IMR-90 (cell line): ENCODE measurements around the gene PAXX. TPM values are rescaled to one million over a fixed set of nuclear protein-coding genes. Genes with fewer than 3 reads are reported as not detected.

Experiments used
- ATAC-seq: fragments of 200-7000 bp; cut with Tn5 transposase; 2 replicates; pipeline ENCODE4 v1.9.1; 2020; ENCODE audit warnings: low read depth, mild to moderate bottlenecking, moderate library complexity
- BruUV-seq: library from RNA; stranded (reverse); fragments of 400-500 nt; replicated peaks from 2 replicates; lab custom pipeline; 2021; lab: Mats Ljungman, UMichigan
- CTCF ChIA-PET: fragments of 300-600 bp; formaldehyde crosslinking; extraction: SDS; loops from one replicate; lab custom pipeline; 2021; ENCODE audit warnings: antibody characterized with exemption; lab: Yijun Ruan, JAX
- POLR2A ChIA-PET: fragments of 300-600 bp; sonication (Branson Sonifier 250); formaldehyde crosslinking; loops from one replicate; lab custom pipeline; 2022; ENCODE audit warnings: antibody characterized with exemption; ENCODE audit not compliant: unreplicated experiment; lab: Charles Lee
- DNase-seq: peaks from one replicate; pipeline ENCODE4 v3.0.0; 2013
- H2AFZ ChIP-seq: replicated peaks from 2 replicates; pipeline ENCODE3; 2013; ENCODE audit warnings: low read length, mild to moderate bottlenecking; ENCODE audit not compliant: poor library complexity
- H2AK5ac ChIP-seq: 2 replicates; pipeline ENCODE4 v1.6.1; 2013; ENCODE audit warnings: low read depth, low read length, inconsistent platforms
- H2AK9ac ChIP-seq: replicated peaks from 2 replicates; pipeline ENCODE3; 2013; ENCODE audit warnings: mild to moderate bottlenecking, low read depth, low read length, moderate library complexity; ENCODE audit not compliant: poor library complexity
- H2BK120ac ChIP-seq: 2 replicates; pipeline ENCODE4 v1.6.1; 2013; ENCODE audit warnings: low read depth, low read length, inconsistent platforms
- H2BK15ac ChIP-seq: 3 replicates; pipeline ENCODE4 v1.6.1; 2013; ENCODE audit warnings: low read depth, low read length, inconsistent platforms
- H2BK20ac ChIP-seq: 2 replicates; pipeline ENCODE4 v1.6.1; 2013; ENCODE audit warnings: low read depth, mild to moderate bottlenecking, inconsistent platforms, low read length, moderate library complexity
- H2BK5ac ChIP-seq: 2 replicates; pipeline ENCODE4 v1.6.1; 2013; ENCODE audit warnings: mild to moderate bottlenecking, low read depth, low read length, inconsistent platforms; ENCODE audit not compliant: poor library complexity, severe bottlenecking
- H3K14ac ChIP-seq: replicated peaks from 2 replicates; pipeline ENCODE4 v1.6.1; 2013; ENCODE audit warnings: low read depth, low read length, inconsistent platforms
- H3K18ac ChIP-seq: 2 replicates; pipeline ENCODE4 v1.6.1; 2013; ENCODE audit warnings: low read depth, low read length, control low read depth
- H3K23ac ChIP-seq: 2 replicates; pipeline ENCODE4 v1.6.1; 2013; ENCODE audit warnings: low read depth, low read length, inconsistent platforms
- H3K27ac ChIP-seq: 2 replicates; pipeline ENCODE4 v1.5.1; 2013; ENCODE audit warnings: mild to moderate bottlenecking, control low read depth, low read length; ENCODE audit not compliant: insufficient read depth
- H3K27me3 ChIP-seq: 2 replicates; pipeline ENCODE4 v1.6.1; 2013; ENCODE audit warnings: low read length; ENCODE audit not compliant: control insufficient read depth, insufficient read depth
- H3K36me3 ChIP-seq: 2 replicates; pipeline ENCODE4 v1.6.1; 2013; ENCODE audit warnings: low read length, mixed read lengths; ENCODE audit not compliant: control insufficient read depth, insufficient read depth
- H3K4ac ChIP-seq: 2 replicates; pipeline ENCODE4 v1.6.1; 2013; ENCODE audit warnings: low read depth, low read length, inconsistent platforms
- H3K4me1 ChIP-seq: 2 replicates; pipeline ENCODE4 v1.6.1; 2013; ENCODE audit warnings: low read length, mixed read lengths; ENCODE audit not compliant: control insufficient read depth, insufficient read depth
- H3K4me2 ChIP-seq: 2 replicates; pipeline ENCODE4 v1.6.1; 2013; ENCODE audit warnings: low read depth, mild to moderate bottlenecking, control low read depth, low read length, moderate library complexity
- H3K4me3 ChIP-seq: 2 replicates; pipeline ENCODE4 v1.5.1; 2013; ENCODE audit warnings: low read depth, mild to moderate bottlenecking, control low read depth, low read length, moderate library complexity; ENCODE audit not compliant: insufficient read depth
- H3K56ac ChIP-seq: 2 replicates; pipeline ENCODE4 v1.6.1; 2013; ENCODE audit warnings: low read length, inconsistent platforms; ENCODE audit not compliant: insufficient read depth; ENCODE audit errors: extremely low read depth
- H3K79me1 ChIP-seq, 2 experiments: 2 replicates each; pipeline ENCODE4 v1.6.1; 2013; ENCODE audit warnings: low read length in 2 of 2, inconsistent platforms in 1 of 2, low read depth in 1 of 2
- H3K9ac ChIP-seq: 2 replicates; pipeline ENCODE4 v1.6.1; 2013; ENCODE audit warnings: low read depth, low read length, control low read depth
- H3K9me1 ChIP-seq: 2 replicates; pipeline ENCODE4 v1.6.1; 2013; ENCODE audit warnings: low read length, inconsistent platforms; ENCODE audit not compliant: insufficient read depth
- H3K9me3 ChIP-seq: 2 replicates; pipeline ENCODE4 v1.6.1; 2013; ENCODE audit warnings: low read length; ENCODE audit not compliant: control insufficient read depth, insufficient read depth
- H4K20me1 ChIP-seq: 2 replicates; pipeline ENCODE4 v1.6.1; 2013; ENCODE audit warnings: low read length, inconsistent platforms; ENCODE audit not compliant: insufficient read depth
- H4K5ac ChIP-seq: 2 replicates; pipeline ENCODE4 v1.6.1; 2013; ENCODE audit warnings: mild to moderate bottlenecking, low read depth, low read length, control low read depth
- H4K8ac ChIP-seq, 2 experiments: 2 replicates each; pipeline ENCODE4 v1.6.1; 2013; ENCODE audit warnings: low read depth in 2 of 2, low read length in 2 of 2, control low read depth in 1 of 2, inconsistent platforms in 1 of 2
- H4K91ac ChIP-seq: 2 replicates; pipeline ENCODE4 v1.6.1; 2013; ENCODE audit warnings: low read depth, low read length, inconsistent platforms; ENCODE audit not compliant: insufficient read depth
- BHLHE40 ChIP-seq: fragments of 150-350 bp; IDR thresholded peaks from 2 replicates; pipeline ENCODE4 v1.6.1; 2016; ENCODE audit warnings: mild to moderate bottlenecking, low read depth, low read length
- MAFK ChIP-seq: IDR thresholded peaks from 2 replicates; pipeline ENCODE4 v1.6.1; 2012; ENCODE audit warnings: low read depth, low read length, improper control_type of control experiment
- MXI1 ChIP-seq: IDR thresholded peaks from 2 replicates; pipeline ENCODE4 v1.6.1; 2012; ENCODE audit warnings: low read depth, mild to moderate bottlenecking, low read length, moderate library complexity, borderline replicate concordance
- NFE2L2 ChIP-seq: fragments of 150-350 bp; IDR thresholded peaks from 2 replicates; pipeline ENCODE4 v1.6.1; 2016; ENCODE audit warnings: low read depth, mild to moderate bottlenecking, low read length
- RAD21 ChIP-seq: IDR thresholded peaks from 2 replicates; pipeline ENCODE4 v1.6.1; 2012; ENCODE audit warnings: low read length, improper control_type of control experiment
- RFX5 ChIP-seq: IDR thresholded peaks from 2 replicates; pipeline ENCODE4 v1.8.0; 2012; ENCODE audit warnings: low read depth, mild to moderate bottlenecking, low read length, moderate library complexity
- SMC3 ChIP-seq: fragments of 150-350 bp; IDR thresholded peaks from 2 replicates; pipeline ENCODE4 v1.6.1; 2016; ENCODE audit warnings: low read depth, mild to moderate bottlenecking, antibody characterized with exemption, low read length, moderate library complexity
- WGBS, 2 experiments: methylation state at CpG; one replicate each; pipeline versions ENCODE4 v1.1.5 to v1.1.7; 2013; ENCODE audit warnings: missing lambda C conversion rate in 2 of 2; ENCODE audit not compliant: insufficient read length in 1 of 2; ENCODE audit errors: extremely low coverage in 2 of 2; 5-methylcytosine and 5-hydroxymethylcytosine counted together
- dilution Hi-C: fragments of 300-500 bp; cut with HindIII; formaldehyde crosslinking; loops from one replicate; pipeline ENCODE4 v1.14.3; 2018; ENCODE audit warnings: low sequenced_read_pairs; ENCODE audit not compliant: unreplicated experiment
- in situ Hi-C: fragments of 300-500 bp; cut with MboI; formaldehyde crosslinking; loops from 3 replicates; pipeline ENCODE4 v1.14.3; 2019; ENCODE audit warnings: low sequenced_read_pairs, inconsistent platforms, mixed read lengths
- intact Hi-C: fragments of 100-400 bp; cut with micrococcal nuclease; formaldehyde crosslinking; loops from 2 replicates; pipeline ENCODE4 v1.10.0; 2022
- polyA plus RNA-seq, 3 experiments: library from polyadenylated mRNA; depleted of rRNA; stranded (reverse); fragments of >200 nt; gene quantifications; 2 replicates each; pipeline ENCODE4 v1.2.3, GENCODE V29; 2012; ENCODE audit warnings: low replicate concordance in 1 of 3
- total RNA-seq: library from RNA; depleted of rRNA; stranded (reverse); fragments of >200 nt; gene quantifications from 2 replicates; pipeline ENCODE4 v1.2.3, GENCODE V29; 2012
- TF ChIP-seq, protein P1 (sequence below): fragments of 150-350 bp; IDR thresholded peaks from 2 replicates; pipeline ENCODE4 v1.6.1; 2017; ENCODE audit warnings: mild to moderate bottlenecking, antibody characterized with exemption, low read length, low read depth
- TF ChIP-seq, protein P2 (sequence below): conservative IDR thresholded peaks from 2 replicates; pipeline ENCODE4 v1.5.1; 2012; ENCODE audit warnings: mild to moderate bottlenecking, low read depth, low read length, improper control_type of control experiment
- TF ChIP-seq, protein P3 (sequence below): fragments of 150-350 bp; IDR thresholded peaks from 2 replicates; pipeline ENCODE4 v1.6.1; 2016; ENCODE audit warnings: low read depth, mild to moderate bottlenecking, low read length, moderate library complexity, borderline replicate concordance

Gene PAXX
- total and polyA plus RNA-seq, 2 of the 4 experiments (the other 2 are of a cell fraction) = 5.7 to 24.6 TPM

DNA sequence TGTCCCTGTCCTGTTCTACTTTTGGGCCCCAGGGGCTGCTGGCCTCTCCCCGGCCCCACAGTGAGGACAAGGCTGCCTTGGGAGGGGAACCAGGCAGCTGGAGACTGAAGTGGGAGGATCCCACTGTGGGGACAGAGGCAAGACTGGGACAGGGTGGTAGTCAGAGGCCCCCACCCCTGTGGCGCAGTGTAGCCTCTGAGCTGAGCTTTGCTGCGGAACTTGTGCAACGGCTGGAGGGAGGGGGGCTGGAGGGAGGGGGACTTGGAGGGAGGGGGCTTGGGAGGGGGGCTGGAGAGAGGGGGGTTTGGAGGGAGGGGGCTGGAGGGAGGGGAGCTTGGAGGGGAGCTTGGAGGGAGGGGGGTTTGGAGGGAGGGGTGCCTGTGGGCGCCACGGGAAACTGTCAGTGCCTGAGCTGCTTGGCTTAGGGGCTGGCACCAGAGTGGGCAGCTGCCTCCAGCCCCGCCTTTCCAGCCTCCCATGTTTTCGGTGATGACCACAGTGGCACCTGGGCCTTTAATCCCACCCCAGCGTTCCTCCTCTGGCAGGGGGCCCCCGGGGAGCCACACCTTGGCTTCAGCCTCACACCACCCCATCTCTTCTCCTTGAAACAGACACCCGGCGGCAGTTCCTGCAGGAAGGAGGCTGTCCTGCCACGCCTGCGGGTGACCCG lies 42.0 kb downstream of the PAXX start (continued):
- TF ChIP-seq NFE2L2 = no peak

DNA sequence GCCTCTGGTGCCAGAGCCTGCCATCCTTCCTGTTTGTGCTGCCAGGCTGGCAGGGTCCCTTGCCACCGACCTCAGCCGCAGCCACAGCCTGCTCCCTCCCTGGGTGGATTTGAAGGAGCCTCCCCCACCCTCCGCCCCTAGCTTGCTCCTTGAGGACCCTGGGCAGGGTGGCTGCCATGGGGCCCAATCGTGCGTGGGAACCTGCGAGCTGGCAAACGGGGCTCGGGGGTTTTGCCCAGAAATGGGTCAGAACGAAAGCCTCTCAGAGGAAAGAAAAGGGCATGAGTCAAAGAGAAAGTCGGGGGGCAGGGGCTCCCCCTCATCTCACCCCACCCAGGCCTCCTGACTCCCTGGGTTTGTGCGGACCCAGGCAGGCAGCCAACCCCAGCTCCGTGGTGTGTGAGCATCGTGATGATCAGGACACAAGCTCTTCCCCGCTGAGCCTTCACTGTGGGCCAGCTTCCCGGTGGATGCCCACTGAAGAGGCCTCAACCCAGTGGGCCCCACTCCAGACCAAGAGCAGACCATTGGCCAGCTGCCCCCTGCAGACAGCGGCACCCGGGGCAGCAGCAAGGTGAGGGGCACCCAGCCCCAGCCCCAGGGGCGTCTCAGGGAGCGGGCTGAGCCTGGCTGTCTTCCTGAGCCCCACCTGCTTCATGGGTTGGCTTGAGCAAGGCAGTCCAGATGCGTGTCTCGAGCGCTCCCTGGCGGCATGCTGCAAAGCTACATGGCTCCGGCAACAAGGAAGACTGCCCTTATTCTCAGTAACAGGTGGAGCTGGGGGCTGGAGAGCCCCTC lies 42.7 kb downstream of the PAXX start:
- no peak overlapping the region for H2BK20ac ChIP-seq
- no peaks in the 10 kb centered on the region; the same call in 1 of the 2 replicates for H4K20me1 ChIP-seq
- H3K9me1 ChIP-seq = no peaks in the 10 kb centered on the region
- H3K9me3 ChIP-seq = no peaks in the 10 kb centered on the region
- H2AFZ ChIP-seq = peak overlapping the region; percentile 53
- no peaks in the 10 kb centered on the region for H3K79me1 ChIP-seq
- ChIA-PET CTCF (interaction anchor here (0.6 to 3.1 kb wide), 8 partner anchors 12 to 248 kb away, joined by 3 to 27 read pairs (median 4); partner anchors contain the start of gene NPDC1), POLR2A (no interaction called here)
- in situ Hi-C loops = loop anchor here (10.0 kb wide), 1 partner anchor 250 kb away; no protein-coding TSS in a partner anchor
- 10% methylated on average over 10 of the region's 24 CpGs; no CpG with 5 or more reads in 1 of the 2 experiments for WGBS, 2 experiments
- no peak overlapping the region for H4K5ac ChIP-seq
- H2BK120ac ChIP-seq = no peak overlapping the region
- ATAC-seq = peak; percentile 97
- H3K14ac ChIP-seq = no peak overlapping the region
- H2BK5ac ChIP-seq = no peak overlapping the region
- H3K9ac ChIP-seq = no peak overlapping the region
- no TSS peak for BruUV-seq
- H2AK9ac ChIP-seq = peak overlapping the region; percentile 91
- no peak overlapping the region for H3K18ac ChIP-seq
- H3K56ac ChIP-seq = no peak overlapping the region
- no peak overlapping the region for H3K4me2 ChIP-seq
- peaks cover 12% of the 10 kb centered on the region for H3K36me3 ChIP-seq
- peak; percentile 77 for DNase-seq
- H2BK15ac ChIP-seq = no peak overlapping the region
- no peak overlapping the region for H3K23ac ChIP-seq
- H2AK5ac ChIP-seq = no peak overlapping the region
- no peak overlapping the region for H3K4ac ChIP-seq
- no peaks in the 10 kb centered on the region for H3K4me1 ChIP-seq
- H4K91ac ChIP-seq = no peak overlapping the region
- intact Hi-C loops = loop anchor here (1.0 kb wide), 3 partner anchors 87 to 248 kb away; no protein-coding TSS in a partner anchor
- no peak overlapping the region for H4K8ac ChIP-seq
- H3K27me3 ChIP-seq = peaks cover 2% of the 10 kb centered on the region; the same call in 1 of the 2 replicates
- H3K27ac ChIP-seq = no peak overlapping the region
- dilution Hi-C loops = no loop called here
- no peak overlapping the region for H3K4me3 ChIP-seq
- TF ChIP-seq MXI1 (no peak), MAFK (no peak), SMC3 (peak; percentile 80), BHLHE40 (no peak), RFX5 (no peak), RAD21 (peak; percentile 87)
- TF ChIP-seq, protein P1, sequence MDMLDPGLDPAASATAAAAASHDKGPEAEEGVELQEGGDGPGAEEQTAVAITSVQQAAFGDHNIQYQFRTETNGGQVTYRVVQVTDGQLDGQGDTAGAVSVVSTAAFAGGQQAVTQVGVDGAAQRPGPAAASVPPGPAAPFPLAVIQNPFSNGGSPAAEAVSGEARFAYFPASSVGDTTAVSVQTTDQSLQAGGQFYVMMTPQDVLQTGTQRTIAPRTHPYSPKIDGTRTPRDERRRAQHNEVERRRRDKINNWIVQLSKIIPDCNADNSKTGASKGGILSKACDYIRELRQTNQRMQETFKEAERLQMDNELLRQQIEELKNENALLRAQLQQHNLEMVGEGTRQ = no peak
- TF ChIP-seq, protein P2, sequence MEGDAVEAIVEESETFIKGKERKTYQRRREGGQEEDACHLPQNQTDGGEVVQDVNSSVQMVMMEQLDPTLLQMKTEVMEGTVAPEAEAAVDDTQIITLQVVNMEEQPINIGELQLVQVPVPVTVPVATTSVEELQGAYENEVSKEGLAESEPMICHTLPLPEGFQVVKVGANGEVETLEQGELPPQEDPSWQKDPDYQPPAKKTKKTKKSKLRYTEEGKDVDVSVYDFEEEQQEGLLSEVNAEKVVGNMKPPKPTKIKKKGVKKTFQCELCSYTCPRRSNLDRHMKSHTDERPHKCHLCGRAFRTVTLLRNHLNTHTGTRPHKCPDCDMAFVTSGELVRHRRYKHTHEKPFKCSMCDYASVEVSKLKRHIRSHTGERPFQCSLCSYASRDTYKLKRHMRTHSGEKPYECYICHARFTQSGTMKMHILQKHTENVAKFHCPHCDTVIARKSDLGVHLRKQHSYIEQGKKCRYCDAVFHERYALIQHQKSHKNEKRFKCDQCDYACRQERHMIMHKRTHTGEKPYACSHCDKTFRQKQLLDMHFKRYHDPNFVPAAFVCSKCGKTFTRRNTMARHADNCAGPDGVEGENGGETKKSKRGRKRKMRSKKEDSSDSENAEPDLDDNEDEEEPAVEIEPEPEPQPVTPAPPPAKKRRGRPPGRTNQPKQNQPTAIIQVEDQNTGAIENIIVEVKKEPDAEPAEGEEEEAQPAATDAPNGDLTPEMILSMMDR = peak; percentile 88
- TF ChIP-seq, protein P3, sequence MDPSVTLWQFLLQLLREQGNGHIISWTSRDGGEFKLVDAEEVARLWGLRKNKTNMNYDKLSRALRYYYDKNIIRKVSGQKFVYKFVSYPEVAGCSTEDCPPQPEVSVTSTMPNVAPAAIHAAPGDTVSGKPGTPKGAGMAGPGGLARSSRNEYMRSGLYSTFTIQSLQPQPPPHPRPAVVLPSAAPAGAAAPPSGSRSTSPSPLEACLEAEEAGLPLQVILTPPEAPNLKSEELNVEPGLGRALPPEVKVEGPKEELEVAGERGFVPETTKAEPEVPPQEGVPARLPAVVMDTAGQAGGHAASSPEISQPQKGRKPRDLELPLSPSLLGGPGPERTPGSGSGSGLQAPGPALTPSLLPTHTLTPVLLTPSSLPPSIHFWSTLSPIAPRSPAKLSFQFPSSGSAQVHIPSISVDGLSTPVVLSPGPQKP = no peak
